ENCODE measurements around the gene KIF15.

Gene KIF15

DNA sequence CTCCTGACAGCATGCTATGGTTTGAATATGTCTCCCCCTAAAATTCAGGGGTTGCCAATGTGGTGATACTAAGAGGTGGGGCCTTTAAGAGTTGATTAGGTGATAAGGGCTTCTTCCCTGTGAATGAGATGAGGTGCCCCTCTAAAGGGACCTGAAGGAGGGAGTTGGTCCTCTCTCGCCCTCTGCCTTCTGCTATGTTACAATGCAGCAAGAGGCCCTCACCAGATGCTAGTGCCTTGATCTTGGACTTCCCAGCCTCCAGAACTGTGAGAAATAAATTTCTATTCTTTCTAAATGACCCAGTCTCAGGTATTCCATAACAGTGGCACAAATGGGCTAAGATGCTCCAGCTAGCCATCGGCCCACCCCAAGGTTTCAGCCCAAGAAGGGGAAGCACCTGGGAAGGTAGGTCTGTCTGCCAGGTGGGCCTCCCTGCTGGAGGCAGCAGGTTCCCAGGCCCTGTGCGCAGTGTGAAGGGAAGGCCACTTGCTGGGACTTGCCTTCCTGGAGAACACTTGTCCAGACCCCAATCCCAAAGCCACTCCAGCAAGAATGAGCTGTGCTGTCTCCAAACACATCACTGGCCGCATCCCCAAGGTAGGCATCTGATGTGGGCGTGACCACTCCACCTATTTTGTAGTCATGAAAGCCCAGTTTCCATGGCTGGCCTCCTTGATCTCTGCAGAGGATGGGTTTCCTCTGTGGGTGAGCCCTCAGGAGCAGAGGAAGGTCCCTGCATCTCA lies 121.8 kb downstream of the KIF15 start:
- DNase-seq (ENCODE audit: low spot score) = no peak

DNA sequence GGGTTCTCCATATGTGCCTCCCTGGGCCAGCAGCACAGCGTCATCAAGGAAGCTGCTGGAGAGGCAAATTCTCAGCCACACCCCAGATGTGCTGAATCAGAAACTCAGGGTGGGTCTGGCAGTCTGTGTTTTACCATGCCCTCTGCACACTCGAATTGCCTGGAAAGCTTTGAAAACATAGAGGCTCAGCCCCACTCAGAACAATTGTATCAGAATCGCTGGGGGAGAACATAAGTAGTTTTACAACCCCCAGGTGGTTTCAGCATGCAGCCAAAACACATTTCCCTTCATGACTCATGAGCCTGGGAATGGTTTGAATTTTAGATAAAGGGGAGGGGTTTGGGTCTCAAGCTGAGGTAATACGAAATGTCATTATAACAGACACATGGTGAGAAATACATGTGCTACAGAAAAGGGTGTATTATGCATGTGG lies 122.4 kb downstream of the KIF15 start:
- no peak for DNase-seq (ENCODE audit: low spot score)

DNA sequence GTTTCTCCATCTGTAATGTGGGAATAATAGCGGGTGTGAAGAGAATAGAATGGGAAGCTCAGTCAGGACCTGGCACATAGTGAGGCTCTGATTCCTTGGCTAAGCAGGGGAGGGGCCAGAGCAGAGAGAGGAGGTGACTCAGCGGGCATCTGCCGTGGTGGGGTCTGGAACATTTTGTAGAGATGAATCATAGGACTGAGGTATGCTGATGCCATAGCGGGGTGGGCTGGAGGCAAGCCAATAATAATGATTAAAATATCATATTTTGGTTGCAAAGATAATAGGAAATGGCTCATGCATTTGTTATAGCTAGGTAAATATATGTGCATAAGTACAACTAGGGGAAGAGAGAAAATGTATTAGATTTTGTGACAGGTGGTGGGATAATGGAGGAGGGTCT lies 124.0 kb downstream of the KIF15 start:
- DNase-seq (ENCODE audit: low spot score) = no peak

DNA sequence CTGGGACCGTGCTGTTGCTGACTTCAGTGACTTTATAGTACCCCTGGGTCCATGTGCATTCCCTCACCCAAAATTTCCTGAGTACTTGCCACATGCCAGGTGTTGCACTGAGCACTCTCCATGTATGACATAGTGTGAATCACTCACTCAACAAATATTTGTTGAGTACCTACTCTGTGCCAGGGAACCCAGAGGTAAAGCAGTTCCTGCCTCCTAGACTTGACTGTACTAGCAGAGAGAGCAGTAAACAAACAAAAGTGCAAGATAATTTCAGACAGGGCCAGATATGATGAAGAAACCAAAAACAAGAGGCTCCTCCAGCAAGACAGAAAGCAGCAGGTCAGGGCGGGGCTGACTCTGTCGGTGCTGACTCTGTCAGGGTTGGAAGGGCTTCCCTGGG lies 125.0 kb downstream of the KIF15 start:
- no peak for DNase-seq (ENCODE audit: low spot score)

DNA sequence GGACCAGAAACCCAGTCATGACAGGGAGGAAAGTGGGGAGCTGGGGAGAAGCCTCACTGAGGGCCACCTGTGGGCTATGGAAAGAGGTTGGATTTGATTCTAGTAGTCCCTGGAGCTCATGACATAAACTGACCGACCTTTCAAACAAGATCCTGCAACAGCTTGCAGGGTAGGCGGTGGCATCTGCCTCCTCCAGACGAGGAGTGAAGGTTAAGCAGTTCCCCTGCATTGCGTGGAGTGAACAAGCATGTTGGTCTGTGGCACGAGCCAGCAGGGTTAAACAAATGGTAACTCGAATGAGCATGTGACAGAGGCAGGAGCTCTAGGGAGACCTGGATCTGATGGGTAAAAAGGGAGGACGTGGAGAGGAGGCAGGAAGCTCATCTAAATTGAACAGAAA lies 125.5 kb downstream of the KIF15 start:
- no peak for DNase-seq (ENCODE audit: low spot score)

DNA sequence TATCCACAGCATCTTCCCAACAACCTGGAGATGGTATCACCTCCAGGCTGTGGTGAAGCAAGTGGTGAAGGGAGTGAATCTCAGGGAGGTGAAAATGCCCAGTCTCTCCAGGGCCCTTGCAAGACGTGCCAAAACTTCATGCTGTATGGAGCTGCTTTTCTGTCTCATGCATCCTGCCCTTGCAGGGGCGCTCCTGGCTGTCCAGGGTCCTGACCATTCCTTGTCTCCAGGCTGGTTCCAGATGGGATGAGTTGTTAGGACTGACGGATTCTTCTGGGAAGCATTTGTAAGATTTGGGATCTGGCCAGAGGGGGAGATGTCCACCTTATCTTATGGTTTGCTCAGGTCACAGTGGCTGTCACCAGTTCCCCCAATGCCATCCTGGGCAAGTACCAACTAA lies 128.7 kb downstream of the KIF15 start:
- DNase-seq (ENCODE audit: low spot score) = no peak

DNA sequence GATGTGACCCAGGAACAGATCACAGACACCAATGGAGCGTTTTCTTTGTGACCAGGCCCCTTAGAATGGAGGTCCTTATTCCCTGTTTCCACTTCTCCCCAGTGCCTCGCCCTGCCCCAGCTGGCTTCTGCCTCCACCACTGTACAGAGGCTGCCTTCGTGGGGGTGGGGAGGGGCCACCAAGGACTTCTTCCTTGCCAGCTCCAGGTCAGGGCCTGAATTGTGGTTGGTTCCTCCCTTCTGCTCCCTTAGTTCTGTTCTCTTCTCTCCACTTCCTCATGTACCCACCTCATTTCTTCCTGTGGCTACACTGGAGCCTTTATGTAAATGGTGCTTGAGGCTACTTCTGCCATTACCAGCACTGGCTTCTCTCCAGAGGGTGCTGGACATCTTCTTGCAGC lies 129.3 kb downstream of the KIF15 start:
- DNase-seq (ENCODE audit: low spot score) = no peak

DNA sequence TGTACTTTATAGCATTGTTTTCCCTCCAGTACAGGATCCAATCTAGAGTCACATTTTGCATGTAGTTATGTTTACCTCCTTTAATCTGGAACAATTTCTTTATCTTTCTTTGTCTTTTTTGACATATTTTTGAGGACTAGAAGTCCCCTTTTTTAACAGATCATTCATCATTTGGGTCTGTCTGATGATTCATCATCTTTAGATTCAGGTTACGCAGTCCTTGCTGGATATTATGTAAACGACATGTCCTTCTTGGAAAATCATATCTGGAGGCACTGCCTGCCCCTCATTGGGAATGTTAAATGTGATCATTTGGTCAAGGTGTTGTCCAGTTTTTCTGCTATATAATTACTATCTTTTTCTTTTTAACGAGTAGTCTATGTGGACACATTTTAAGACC lies 131.1 kb downstream of the KIF15 start:
- DNase-seq (ENCODE audit: low spot score) = no peak

DNA sequence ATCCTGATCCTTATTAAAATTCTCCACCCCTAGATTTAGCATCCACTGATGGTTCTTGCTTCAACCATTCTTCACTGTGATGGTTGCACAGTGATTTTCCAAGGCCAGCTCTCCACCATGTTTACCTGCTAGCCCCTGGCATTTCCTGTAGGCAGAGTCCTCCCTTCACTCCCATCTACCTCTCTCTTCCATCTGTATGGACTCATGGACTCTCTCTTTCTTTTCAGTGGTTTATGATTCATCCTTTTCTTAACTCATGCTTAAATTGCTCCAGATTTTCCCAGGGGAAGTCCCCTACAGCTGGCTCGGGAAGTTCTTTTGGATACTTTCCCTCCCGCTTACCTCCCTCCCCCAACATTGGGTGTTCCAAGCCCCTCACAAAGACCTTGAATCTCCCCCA lies 131.5 kb downstream of the KIF15 start:
- DNase-seq (ENCODE audit: low spot score) = no peak

DNA sequence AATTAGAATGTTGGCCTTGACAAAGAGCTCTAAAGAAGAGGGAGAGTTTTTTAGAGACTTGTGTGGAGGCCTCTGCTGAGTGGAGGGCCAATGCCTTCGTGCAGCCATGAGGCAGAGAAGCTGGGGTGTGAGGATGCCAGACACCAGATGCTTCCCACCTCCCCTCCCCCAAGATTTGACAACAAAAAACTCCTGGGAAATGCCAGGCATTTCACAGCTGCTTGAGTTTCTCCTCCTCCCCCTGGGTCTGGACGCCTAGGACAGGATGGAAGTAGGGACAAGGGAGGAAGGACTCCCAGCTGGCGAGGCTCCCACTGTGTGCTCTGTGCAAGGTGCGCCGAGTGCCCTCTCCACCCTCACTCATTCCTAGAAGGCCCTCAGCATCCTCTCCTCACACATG lies 132.9 kb downstream of the KIF15 start:
- DNase-seq (ENCODE audit: low spot score) = no peak

DNA sequence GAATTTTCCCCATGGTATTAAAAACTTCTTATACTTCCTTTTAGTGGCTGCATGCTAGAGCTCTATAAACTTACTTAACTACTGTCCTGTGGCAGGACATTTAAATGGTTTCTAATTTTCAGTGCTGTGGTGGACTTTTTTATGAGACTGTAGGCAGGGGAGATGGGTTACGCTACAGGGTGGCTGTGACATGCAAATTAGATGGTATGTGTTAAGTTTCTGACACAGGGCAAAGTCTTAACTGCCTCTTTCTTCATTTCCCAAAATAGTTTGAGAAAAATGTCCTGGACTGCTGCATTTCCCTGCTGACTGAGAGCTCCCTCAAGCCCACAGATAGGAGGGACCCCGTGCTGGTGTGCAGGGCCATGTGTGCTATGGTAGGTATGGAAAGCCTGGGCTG lies 134.8 kb downstream of the KIF15 start:
- DNase-seq (ENCODE audit: low spot score) = no peak

DNA sequence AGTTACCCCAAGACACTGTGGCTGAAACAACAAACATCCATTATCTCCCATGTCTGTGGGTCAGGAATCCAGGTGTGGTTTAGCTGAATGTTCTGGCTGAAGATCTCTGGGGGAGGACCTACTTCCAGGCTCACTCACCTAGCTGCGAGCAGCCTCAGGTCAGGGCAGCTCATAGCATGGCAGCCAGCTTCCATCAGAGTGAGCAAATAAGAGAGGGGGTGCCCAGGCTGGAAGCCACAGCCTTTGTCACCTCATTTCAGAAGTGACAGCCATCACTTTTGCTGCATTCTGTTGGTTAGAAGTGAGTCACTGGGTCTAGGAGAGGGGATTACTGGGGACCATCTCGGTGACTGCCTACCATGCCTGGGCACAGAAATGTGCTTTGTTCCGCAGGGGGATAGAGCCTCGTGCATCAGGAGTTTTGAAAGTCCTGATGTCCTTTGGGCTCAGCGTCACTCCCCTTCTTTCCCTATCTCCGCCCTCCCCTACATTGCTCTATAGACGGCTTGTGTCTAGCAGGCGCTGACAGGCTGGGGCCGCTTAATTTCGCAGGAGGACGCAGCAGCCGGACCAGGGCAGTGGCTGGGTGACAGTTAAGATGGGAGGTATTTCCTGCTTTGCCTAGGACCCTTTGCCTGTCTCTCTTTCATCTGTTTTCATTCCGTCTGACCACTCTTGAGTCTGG lies 138.2 kb downstream of the KIF15 start:
- no peak for DNase-seq (ENCODE audit: low spot score)

DNA sequence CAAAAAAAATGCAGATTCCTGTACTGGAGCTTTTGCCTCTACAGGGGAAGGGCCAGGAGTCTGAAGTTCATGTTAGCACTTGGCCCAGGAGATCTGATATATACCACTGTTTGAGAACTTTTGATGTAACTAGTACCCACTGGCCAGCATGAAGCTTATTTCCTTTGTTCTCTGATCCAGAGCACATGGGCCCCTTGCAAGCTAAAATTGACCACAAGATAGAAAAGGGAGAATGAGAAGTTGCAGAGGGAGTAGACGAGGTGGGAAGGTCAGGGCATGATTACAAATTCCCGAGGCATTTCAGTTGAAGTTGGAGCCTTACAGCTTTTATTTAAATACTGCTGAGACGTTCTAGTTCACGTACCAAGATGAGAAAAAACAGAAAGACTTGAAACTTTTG lies 141.0 kb downstream of the KIF15 start:
- no peak for DNase-seq (ENCODE audit: low spot score)
